Measurements from ENCODE around the gene SEMA3F. TPM values are rescaled to one million over a fixed set of nuclear protein-coding genes. Genes with fewer than 3 reads are reported as not detected.

SEMA3F gene
- total RNA-seq, 1 experiment from 2014 or later, result 34.0 TPM

- ChIA-PET POLR2A (ENCODE audit: unreplicated experiment) (no interaction called here), CTCF (no interaction called here)
- Histone ChIP-seq H3K4me2 (no peak overlapping the region), H4K20me1 (ENCODE audit: insufficient read depth) (no peaks in the 10 kb centered on the region), H3K9me2 (ENCODE audit: insufficient read depth) (no peaks in the 10 kb centered on the region), H3K79me2 (ENCODE audit: low read depth) (no peaks in the 10 kb centered on the region), H3F3A (ENCODE audit: insufficient read depth, low read depth) (no peaks in the 10 kb centered on the region; the same call in 1 of the 2 replicates), H3K27ac (no peak overlapping the region), H3K9me3 (ENCODE audit: insufficient read depth, low read depth) (no peaks in the 10 kb centered on the region), H3K4me3 (no peak overlapping the region), H3K36me3 (ENCODE audit: low read depth) (no peaks in the 10 kb centered on the region), H3K4me1 (replicated peaks; ENCODE audit: insufficient read depth) (peaks cover 15% of the 10 kb centered on the region), H2AFZ (no peak overlapping the region), H3K27me3 (ENCODE audit: insufficient read depth, low read depth) (no peaks in the 10 kb centered on the region)
- TF ChIP-seq EZH2 (IDR thresholded peaks at IDR 0.05; ENCODE audit: low read depth), result no peak
- TF ChIP-seq CTCF (conservative IDR thresholded peaks at IDR 0.05), result no peak
- BruUV-seq (replicated peaks), result no TSS peak
- intact Hi-C loops (cut with micrococcal nuclease; ENCODE audit: unreplicated experiment), result no loop called here
- DNase-seq, result no peak
Measured at GRCh38 chr3:50174517-50174895, 19.4 kb downstream of the SEMA3F start.

GRCh38 chr3:50174947-50175524, 19.9 kb downstream of the SEMA3F start:
- TF ChIP-seq CTCF (conservative IDR thresholded peaks at IDR 0.05) (no peak), EZH2 (IDR thresholded peaks at IDR 0.05; ENCODE audit: low read depth) (no peak)
- CTCF ChIA-PET, result no interaction called here
- peaks cover 15% of the 10 kb centered on the region for H3K4me1 ChIP-seq (replicated peaks; ENCODE audit: insufficient read depth)

GRCh38 chr3:50177346-50177745, 22.2 kb downstream of the SEMA3F start:
- no peaks in the 10 kb centered on the region for H3K36me3 ChIP-seq (ENCODE audit: low read depth)
- no peak overlapping the region for H3K4me2 ChIP-seq
- H3K27me3 ChIP-seq (ENCODE audit: insufficient read depth, low read depth), result no peaks in the 10 kb centered on the region
- no peaks in the 10 kb centered on the region for H3K79me2 ChIP-seq (ENCODE audit: low read depth)
- H3K9me3 ChIP-seq (ENCODE audit: insufficient read depth, low read depth), result no peaks in the 10 kb centered on the region
- ChIA-PET CTCF (no interaction called here), POLR2A (ENCODE audit: unreplicated experiment) (no interaction called here)
- H3F3A ChIP-seq (ENCODE audit: insufficient read depth, low read depth), result no peaks in the 10 kb centered on the region
- H3K9me2 ChIP-seq (ENCODE audit: insufficient read depth), result no peaks in the 10 kb centered on the region
- TF ChIP-seq EZH2 (IDR thresholded peaks at IDR 0.05; ENCODE audit: low read depth) (no peak), CTCF (conservative IDR thresholded peaks at IDR 0.05) (no peak)
- intact Hi-C loops (cut with micrococcal nuclease; ENCODE audit: unreplicated experiment), result no loop called here
- H4K20me1 ChIP-seq (ENCODE audit: insufficient read depth), result no peaks in the 10 kb centered on the region
- no peak overlapping the region for H3K4me3 ChIP-seq
- H2AFZ ChIP-seq, result no peak overlapping the region
- H3K4me1 ChIP-seq (replicated peaks; ENCODE audit: insufficient read depth), result peaks cover 15% of the 10 kb centered on the region
- BruUV-seq (replicated peaks), result no TSS peak
- DNase-seq, result no peak
- no peak overlapping the region for H3K27ac ChIP-seq

More at GRCh38 chr3:50174947-50175524, 19.9 kb downstream of the SEMA3F start:
- Histone ChIP-seq H3K9me3 (ENCODE audit: insufficient read depth, low read depth) (no peaks in the 10 kb centered on the region), H3K79me2 (ENCODE audit: low read depth) (no peaks in the 10 kb centered on the region), H3K9me2 (ENCODE audit: insufficient read depth) (no peaks in the 10 kb centered on the region), H3F3A (ENCODE audit: insufficient read depth, low read depth) (no peaks in the 10 kb centered on the region), H3K4me3 (no peak overlapping the region), H3K27ac (no peak overlapping the region), H3K36me3 (ENCODE audit: low read depth) (no peaks in the 10 kb centered on the region), H3K4me2 (no peak overlapping the region), H3K27me3 (ENCODE audit: insufficient read depth, low read depth) (no peaks in the 10 kb centered on the region), H4K20me1 (ENCODE audit: insufficient read depth) (no peaks in the 10 kb centered on the region), H2AFZ (no peak overlapping the region)
- intact Hi-C loops (cut with micrococcal nuclease; ENCODE audit: unreplicated experiment), result no loop called here
- POLR2A ChIA-PET (ENCODE audit: unreplicated experiment), result no interaction called here
- no TSS peak for BruUV-seq (replicated peaks)
- no peak for DNase-seq

All from PC-9 (cell line).